Common myeloid progenitor, CD34-positive (primary cell): Measurements from ENCODE around the gene SALL3.
A peak's percentile ranks its signal among the peaks of the same experiment; 100 is the strongest.

ENCODE experiments used
- CTCF ChIA-PET: fragments of 350-600 bp; sonication (Branson Sonifier 250); formaldehyde crosslinking; loops from one replicate; lab custom pipeline; 2021; ENCODE audit warnings: antibody characterized with exemption; lab: Charles Lee
- POLR2A ChIA-PET: fragments of 350-600 bp; sonication (Branson Sonifier 250); formaldehyde crosslinking; loops from one replicate; lab custom pipeline; 2021; ENCODE audit warnings: antibody characterized with exemption; lab: Charles Lee
- DNase-seq, 3 donors: peaks; one replicate each; pipeline versions ENCODE4 v3.0.0 to v3.0.0-alpha.2; 2013
- H3K27ac ChIP-seq, 2 experiments: 1 replicate in 1 of 2; 2 replicates in 1 of 2; pipeline ENCODE4 v1.7.0; 2013; ENCODE audit warnings: inconsistent platforms in 2 of 2, low read length in 2 of 2, mild to moderate bottlenecking in 2 of 2, low read depth in 1 of 2, moderate library complexity in 1 of 2; ENCODE audit not compliant: severe bottlenecking in 2 of 2, insufficient read depth in 1 of 2, poor library complexity in 1 of 2
- H3K27me3 ChIP-seq, 5 experiments: replicated peaks in 2 of 5; 1 replicate in 3 of 5; 2 replicates in 2 of 5; pipeline versions ENCODE4 v1.6.1 to v1.7.0; 2013; ENCODE audit warnings: low read length in 4 of 5, mild to moderate bottlenecking in 2 of 5, moderate library complexity in 2 of 5, inconsistent platforms in 1 of 5; ENCODE audit not compliant: insufficient read depth in 5 of 5, control insufficient read depth in 4 of 5
- H3K36me3 ChIP-seq, 4 experiments: 1 replicate in 2 of 4; 2 replicates in 2 of 4; pipeline versions ENCODE4 v1.6.1 to v1.7.0; 2013; ENCODE audit warnings: low read length in 3 of 4, control low read depth in 1 of 4, mild to moderate bottlenecking in 1 of 4; ENCODE audit not compliant: control insufficient read depth in 4 of 4, insufficient read depth in 4 of 4
- H3K4me1 ChIP-seq, 4 experiments: 1 replicate in 3 of 4; 2 replicates in 1 of 4; pipeline versions ENCODE4 v1.6.1 to v1.7.1; 2013; ENCODE audit warnings: low read length in 3 of 4, mild to moderate bottlenecking in 3 of 4, control low read depth in 1 of 4, inconsistent platforms in 1 of 4, moderate library complexity in 1 of 4; ENCODE audit not compliant: control insufficient read depth in 4 of 4, insufficient read depth in 4 of 4; ENCODE audit errors: control extremely low read depth in 1 of 4
- H3K4me3 ChIP-seq, 7 experiments: 1 replicate in 4 of 7; 2 replicates in 3 of 7; pipeline versions ENCODE4 v1.5.1 to v1.7.0; 2013; ENCODE audit warnings: mild to moderate bottlenecking in 7 of 7, low read length in 6 of 7, moderate library complexity in 6 of 7, inconsistent platforms in 2 of 7, low read depth in 2 of 7, control low read depth in 1 of 7; ENCODE audit not compliant: insufficient read depth in 4 of 7, control insufficient read depth in 1 of 7; ENCODE audit errors: extremely low read depth in 1 of 7
- H3K9me3 ChIP-seq, 5 experiments: 1 replicate in 4 of 5; 2 replicates in 1 of 5; pipeline versions ENCODE4 v1.6.1 to v1.7.1; 2013; ENCODE audit warnings: low read length in 4 of 5, mild to moderate bottlenecking in 2 of 5, inconsistent platforms in 1 of 5, low read depth in 1 of 5, moderate library complexity in 1 of 5; ENCODE audit not compliant: control insufficient read depth in 4 of 5, insufficient read depth in 2 of 5; ENCODE audit errors: control extremely low read depth in 1 of 5
- WGBS: methylation state at CpG from one replicate; pipeline ENCODE4 v1.1.5; 2013; ENCODE audit not compliant: insufficient coverage; 5-methylcytosine and 5-hydroxymethylcytosine counted together

SALL3 gene

GRCh38 chr18:78969574-78970315, 9.9 kb upstream of the SALL3 start:
- no peak overlapping the region for H3K4me3 ChIP-seq
- no peak overlapping the region for H3K27ac ChIP-seq
- H3K9me3 ChIP-seq, result no peaks in the 10 kb centered on the region
- 91% methylated on average over 18 of the region's 20 CpGs for WGBS
- ChIA-PET POLR2A (no interaction called here), CTCF (no interaction called here)
- H3K4me1 ChIP-seq, result peaks cover 0 to 12% (median 6%) of the 10 kb centered on the region in 4 experiments
- peaks cover 4 to 77% (median 22%) of the 10 kb centered on the region in 5 experiments for H3K27me3 ChIP-seq
- H3K36me3 ChIP-seq, result no peaks in the 10 kb centered on the region
- no peak for DNase-seq

DNA sequence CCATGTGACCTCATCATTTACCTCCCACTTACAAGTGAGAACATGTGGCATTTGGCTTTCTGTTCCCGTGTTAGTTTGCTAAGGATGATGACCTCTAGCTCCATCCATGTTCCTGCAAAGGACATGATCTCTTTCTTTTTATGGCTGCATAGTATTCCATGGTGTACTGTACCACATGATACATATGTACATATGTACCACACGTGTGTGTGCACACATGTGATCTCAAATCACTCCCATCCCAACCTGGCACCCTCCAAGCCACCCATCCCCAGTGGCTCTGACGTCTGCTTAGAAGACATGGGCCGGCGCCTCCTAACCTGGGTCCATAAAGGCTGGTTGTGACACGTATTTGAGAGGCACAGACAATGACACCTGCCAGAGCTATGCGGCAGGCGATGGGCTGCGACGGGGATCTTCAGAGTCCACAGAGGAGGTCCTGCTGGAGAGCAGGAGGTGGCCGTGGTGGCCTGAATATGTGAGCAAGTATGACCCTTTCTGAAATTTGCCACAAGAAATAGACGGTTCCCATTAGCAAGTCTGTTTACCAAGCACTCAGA, 8.8 kb upstream of the SALL3 start:
- CTCF ChIA-PET, result no interaction called here
- WGBS, result 95% methylated on average over 11 of the region's 12 CpGs

DNA sequence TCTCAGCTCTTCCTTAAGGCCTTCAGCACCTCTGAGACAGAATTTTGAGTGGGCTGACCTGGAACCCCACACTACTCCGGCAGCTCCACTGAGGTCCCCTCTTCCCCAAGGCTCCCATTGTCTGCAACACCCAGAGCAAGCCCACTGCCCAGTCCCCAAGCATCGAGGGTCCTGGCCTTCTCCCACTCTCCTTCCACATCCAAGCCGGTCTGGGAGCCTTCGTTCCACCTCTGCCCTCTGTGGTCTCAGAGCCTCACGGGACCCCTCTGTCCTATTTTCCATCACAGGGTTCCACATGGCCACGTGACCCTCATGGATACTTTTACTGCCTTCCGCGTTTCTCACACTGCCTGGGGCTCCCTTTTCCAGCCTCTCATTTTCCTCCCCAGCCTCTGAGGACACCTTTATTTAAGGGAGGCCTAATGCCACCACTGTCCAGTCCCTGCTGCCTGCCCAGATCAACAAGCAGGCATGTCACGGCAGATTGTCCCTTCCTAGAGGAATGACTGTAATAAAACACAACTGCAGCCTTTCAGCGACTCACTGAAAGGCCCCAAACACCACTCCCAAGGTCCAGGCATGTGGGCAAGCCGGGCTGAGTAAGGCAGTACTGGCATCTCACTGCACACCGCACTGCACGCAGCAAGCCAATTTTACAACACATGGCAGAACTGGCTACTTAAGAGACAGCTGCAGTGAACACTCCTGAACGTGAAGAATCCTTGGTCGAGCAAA, 7.9 kb upstream of the SALL3 start:
- Histone ChIP-seq H3K36me3 (no peaks in the 10 kb centered on the region), H3K9me3 (peaks cover 0 to 6% (median 0%) of the 10 kb centered on the region in 5 experiments), H3K4me1 (peaks cover 0 to 12% (median 6%) of the 10 kb centered on the region in 4 experiments), H3K4me3 (no peak overlapping the region), H3K27me3 (peaks cover 12 to 95% (median 37%) of the 10 kb centered on the region in 5 experiments), H3K27ac (no peak overlapping the region)
- ChIA-PET CTCF (interaction anchor here (1.7 kb wide), 1 partner anchor 11 kb away, joined by 3 read pairs; no protein-coding TSS in a partner anchor), POLR2A (no interaction called here)
- WGBS, result 87% methylated on average over 13 of the region's 15 CpGs
- DNase-seq, result no peak

More for the DNA sequence above, 8.8 kb upstream of the SALL3 start:
- H3K27ac ChIP-seq, result no peak overlapping the region
- peaks cover 0 to 12% (median 6%) of the 10 kb centered on the region in 4 experiments for H3K4me1 ChIP-seq
- POLR2A ChIA-PET, result no interaction called here
- no peaks in the 10 kb centered on the region for H3K36me3 ChIP-seq
- no peak for DNase-seq
- no peak overlapping the region for H3K4me3 ChIP-seq
- peaks cover 0 to 4% (median 0%) of the 10 kb centered on the region in 5 experiments for H3K9me3 ChIP-seq
- H3K27me3 ChIP-seq, result peaks cover 12 to 88% (median 30%) of the 10 kb centered on the region in 5 experiments

- H3K27ac ChIP-seq, result no peak overlapping the region
- no peak overlapping the region for H3K4me3 ChIP-seq
- ChIA-PET POLR2A (no interaction called here), CTCF (interaction anchor here (1.7 kb wide), 1 partner anchor 10 kb away, joined by 3 read pairs; no protein-coding TSS in a partner anchor)
- H3K36me3 ChIP-seq, result no peaks in the 10 kb centered on the region
- H3K4me1 ChIP-seq, result peaks cover 0 to 12% (median 6%) of the 10 kb centered on the region in 4 experiments
- DNase-seq, result no peak
- 58% methylated on average over 15 of the region's 16 CpGs for WGBS
- H3K9me3 ChIP-seq, result peaks cover 0 to 6% (median 0%) of the 10 kb centered on the region in 5 experiments
- peaks cover 12 to 96% (median 44%) of the 10 kb centered on the region in 5 experiments for H3K27me3 ChIP-seq
These were observed 7.2 kb upstream of the SALL3 start for GRCh38 chr18:78972385-78972918.

GRCh38 chr18:78972930-78973331, 6.7 kb upstream of the SALL3 start:
- Histone ChIP-seq H3K27ac (no peak overlapping the region), H3K27me3 (peaks cover 12 to 99% (median 44%) of the 10 kb centered on the region in 5 experiments), H3K36me3 (no peaks in the 10 kb centered on the region), H3K4me1 (peaks cover 0 to 12% (median 8%) of the 10 kb centered on the region in 4 experiments), H3K4me3 (no peak overlapping the region), H3K9me3 (peaks cover 0 to 6% (median 0%) of the 10 kb centered on the region in 5 experiments)
- ChIA-PET CTCF (interaction anchor here (1.7 kb wide), 1 partner anchor 9 kb away, joined by 3 read pairs; no protein-coding TSS in a partner anchor), POLR2A (no interaction called here)
- no peak for DNase-seq
- 5% methylated on average over 31 of the region's 31 CpGs for WGBS

DNA sequence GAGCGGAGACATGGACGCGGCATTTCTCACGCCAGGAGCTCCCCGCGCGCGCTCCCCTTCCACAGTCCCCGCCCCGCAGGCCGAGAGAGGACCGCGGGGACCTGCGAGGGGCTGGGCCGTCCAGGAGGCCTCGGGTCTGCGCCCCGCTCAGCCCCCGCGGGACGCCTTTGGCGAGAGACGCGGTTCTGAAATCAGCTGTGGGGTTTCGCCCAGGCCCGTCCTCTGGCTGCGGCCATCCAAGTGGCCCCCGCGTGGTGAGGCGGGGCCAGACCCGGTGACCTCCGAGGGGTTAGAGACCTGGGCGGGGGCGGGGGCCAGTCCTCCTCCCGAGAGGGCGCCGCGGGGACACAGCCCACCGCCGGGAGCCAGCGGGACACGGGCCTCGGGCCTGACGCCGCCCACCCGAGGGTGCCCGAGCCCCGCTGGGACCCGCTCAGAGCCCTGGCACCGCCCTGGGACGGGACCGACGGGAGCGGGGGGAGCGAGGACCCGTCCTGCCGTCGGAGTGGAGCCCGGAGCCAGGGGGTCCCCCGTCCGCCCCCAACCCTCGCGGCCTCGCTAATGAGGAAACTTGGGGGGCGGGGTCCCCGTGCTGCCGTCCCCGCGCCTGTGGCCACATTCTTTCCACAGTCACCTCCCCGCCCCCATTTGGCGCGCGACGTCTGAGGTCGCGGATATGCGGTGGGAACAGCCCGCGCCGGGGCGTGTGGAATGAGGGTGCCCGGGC, 6.1 kb upstream of the SALL3 start:
- ChIA-PET POLR2A (no interaction called here), CTCF (interaction anchor here (1.7 kb wide), 1 partner anchor 9 kb away, joined by 3 read pairs; no protein-coding TSS in a partner anchor)
- 5% methylated on average over 56 of the region's 82 CpGs for WGBS
- Histone ChIP-seq H3K9me3 (peaks cover 0 to 6% (median 0%) of the 10 kb centered on the region in 5 experiments), H3K27ac (no peak overlapping the region), H3K27me3 (peaks cover 12 to 100% (median 46%) of the 10 kb centered on the region in 5 experiments), H3K4me3 (no peak overlapping the region), H3K36me3 (no peaks in the 10 kb centered on the region), H3K4me1 (peaks cover 0 to 15% (median 9%) of the 10 kb centered on the region in 4 experiments)
- peak in 1 of 3 donors; percentile 5 for DNase-seq
